Vagina (tissue), 2 donors: ENCODE measurements around the gene C10orf95. TPM values are rescaled to one million over a fixed set of nuclear protein-coding genes. Genes with fewer than 3 reads are reported as not detected.

ENCODE experiments used
- DNase-seq, 2 donors: peaks; one replicate each; pipeline ENCODE4 v3.0.0-alpha.2; 2017; ENCODE audit errors: extremely low spot score in 2 of 2
- H3K27ac ChIP-seq: fragments of 200-600 bp; sonication (generic); one replicate; pipeline ENCODE4 v1.5.1; 2019
- H3K27me3 ChIP-seq: fragments of 200-600 bp; sonication (generic); one replicate; pipeline ENCODE4 v1.5.1; 2019
- H3K36me3 ChIP-seq, 2 donors: fragments of 200-600 bp; sonication (generic); one replicate each; pipeline ENCODE4 v1.5.1; 2017 to 2019
- H3K4me1 ChIP-seq: fragments of 200-600 bp; sonication (generic); one replicate; pipeline ENCODE4 v1.5.1; 2019
- H3K4me3 ChIP-seq, 2 donors: fragments of 200-600 bp; sonication (generic); 1 replicate in 1 of 2; 2 replicates in 1 of 2; pipeline ENCODE4 v1.5.1; 2016 to 2019
- H3K9me3 ChIP-seq: fragments of 200-600 bp; sonication (generic); one replicate; pipeline ENCODE4 v1.5.1; 2019
- CTCF ChIP-seq, 3 experiments: fragments of 450-650 bp in 2 of 3; fragments of 200-600 bp in 1 of 3; sonication (generic) in 1 of 3; IDR thresholded peaks; one replicate each; pipeline ENCODE4 v1.5.1; 2017 to 2019; ENCODE audit warnings: antibody characterized with exemption in 3 of 3, mild to moderate bottlenecking in 2 of 3, moderate library complexity in 2 of 3
- POLR2A ChIP-seq, 2 donors: fragments of 450-650 bp; IDR thresholded peaks; one replicate each; pipeline ENCODE4 v1.6.1; 2017; ENCODE audit warnings: antibody characterized with exemption in 2 of 2, mild to moderate bottlenecking in 2 of 2, moderate library complexity in 2 of 2
- POLR2AphosphoS5 ChIP-seq, 2 donors: sonication (generic); formaldehyde crosslinking; IDR thresholded peaks; one replicate each; pipeline ENCODE4 v1.9.0; 2017; ENCODE audit warnings: antibody characterized with exemption in 2 of 2, mild to moderate bottlenecking in 2 of 2, low read depth in 1 of 2; ENCODE audit not compliant: insufficient read depth in 1 of 2
- intact Hi-C: fragments of 100-400 bp; cut with DNase I; formaldehyde crosslinking; loops from one replicate; pipeline ENCODE4 v1.15.1; 2023
- total RNA-seq: library from RNA; depleted of rRNA; stranded (reverse); fragments of >200 nt; gene quantifications from one replicate; pipeline ENCODE4 v1.2.3, GENCODE V29; 2016

Gene C10orf95
- total RNA-seq, 1 donor from 2014 or later = not detected

- Histone ChIP-seq H3K27me3 (no peaks in the 10 kb centered on the region), H3K4me1 (peaks cover 7% of the 10 kb centered on the region), H3K4me3 (no peak overlapping the region), H3K27ac (no peak overlapping the region), H3K9me3 (no peaks in the 10 kb centered on the region), H3K36me3 (no peaks in the 10 kb centered on the region)
- no peak for DNase-seq
- intact Hi-C loops = no loop called here
- TF ChIP-seq POLR2AphosphoS5 (IDR thresholded peaks at IDR 0.05; ENCODE audit: insufficient read depth in 1 of 2, low read depth in 1 of 2) (no peak), CTCF (IDR thresholded peaks at IDR 0.05) (no peak), POLR2A (IDR thresholded peaks at IDR 0.05) (no peak)
Observed at GRCh38 chr10:102436312-102436711, 15.0 kb downstream of the C10orf95 start.

- no peak for DNase-seq
- Histone ChIP-seq H3K27ac (no peak overlapping the region), H3K4me1 (peaks cover 10% of the 10 kb centered on the region), H3K36me3 (no peaks in the 10 kb centered on the region), H3K27me3 (no peaks in the 10 kb centered on the region), H3K4me3 (peak overlapping the region in 1 of 2 donors; percentile 18), H3K9me3 (no peaks in the 10 kb centered on the region)
- TF ChIP-seq POLR2AphosphoS5 (IDR thresholded peaks at IDR 0.05; ENCODE audit: insufficient read depth in 1 of 2, low read depth in 1 of 2) = no peak
- no peak for TF ChIP-seq CTCF (IDR thresholded peaks at IDR 0.05)
- TF ChIP-seq POLR2A (IDR thresholded peaks at IDR 0.05) = no peak
- intact Hi-C loops = no loop called here
Observed at GRCh38 chr10:102435529-102436233, 15.7 kb downstream of the C10orf95 start.

- no peaks in the 10 kb centered on the region for H3K27me3 ChIP-seq
- intact Hi-C loops = no loop called here
- peaks cover 10% of the 10 kb centered on the region for H3K4me1 ChIP-seq
- H3K27ac ChIP-seq = no peak overlapping the region
- DNase-seq = no peak
- H3K36me3 ChIP-seq = no peaks in the 10 kb centered on the region
- H3K9me3 ChIP-seq = no peaks in the 10 kb centered on the region
- H3K4me3 ChIP-seq = no peak overlapping the region
- no peak for TF ChIP-seq POLR2AphosphoS5 (IDR thresholded peaks at IDR 0.05; ENCODE audit: insufficient read depth in 1 of 2, low read depth in 1 of 2)
- no peak for TF ChIP-seq CTCF (IDR thresholded peaks at IDR 0.05)
Observed at GRCh38 chr10:102435133-102435497, 16.2 kb downstream of the C10orf95 start.

GRCh38 chr10:102434394-102435132, 16.8 kb downstream of the C10orf95 start:
- H3K27ac ChIP-seq = no peak overlapping the region
- no peak overlapping the region for H3K4me3 ChIP-seq
- H3K27me3 ChIP-seq = no peaks in the 10 kb centered on the region
- intact Hi-C loops = no loop called here
- H3K36me3 ChIP-seq = no peaks in the 10 kb centered on the region
- no peak for DNase-seq
- peaks cover 10% of the 10 kb centered on the region for H3K4me1 ChIP-seq
- TF ChIP-seq POLR2AphosphoS5 (IDR thresholded peaks at IDR 0.05; ENCODE audit: insufficient read depth in 1 of 2, low read depth in 1 of 2) (peak in 1 of 2 donors; percentile 12), POLR2A (IDR thresholded peaks at IDR 0.05) (no peak), CTCF (IDR thresholded peaks at IDR 0.05) (no peak)
- no peaks in the 10 kb centered on the region for H3K9me3 ChIP-seq

GRCh38 chr10:102433619-102434046, 17.7 kb downstream of the C10orf95 start:
- H3K4me3 ChIP-seq = no peak overlapping the region
- TF ChIP-seq POLR2A (IDR thresholded peaks at IDR 0.05) = no peak
- TF ChIP-seq CTCF (IDR thresholded peaks at IDR 0.05) = no peak
- no peak for TF ChIP-seq POLR2AphosphoS5 (IDR thresholded peaks at IDR 0.05; ENCODE audit: insufficient read depth in 1 of 2, low read depth in 1 of 2)
- intact Hi-C loops = no loop called here
- H3K36me3 ChIP-seq = no peaks in the 10 kb centered on the region
- peaks cover 10% of the 10 kb centered on the region for H3K4me1 ChIP-seq
- no peak overlapping the region for H3K27ac ChIP-seq
- H3K9me3 ChIP-seq = no peaks in the 10 kb centered on the region
- H3K27me3 ChIP-seq = no peaks in the 10 kb centered on the region
- DNase-seq = no peak
